Measurements from ENCODE around the gene SLC4A1.

SLC4A1 gene

GRCh38 chr17:44284024-44284400 lies 16.1 kb upstream of the SLC4A1 start:
- DNase-seq (ENCODE audit: low read depth in 1 of 2, low spot score in 1 of 2): no peak

- no peak for DNase-seq (ENCODE audit: low read depth in 1 of 2, low spot score in 1 of 2)
Observed at GRCh38 chr17:44283344-44284023, 15.5 kb upstream of the SLC4A1 start.

- no peak for DNase-seq (ENCODE audit: low read depth in 1 of 2, low spot score in 1 of 2)
Observed at GRCh38 chr17:44282264-44282663, 14.3 kb upstream of the SLC4A1 start.

- no peak for DNase-seq (ENCODE audit: low read depth in 1 of 2, low spot score in 1 of 2)
Observed at GRCh38 chr17:44281570-44281969, 13.6 kb upstream of the SLC4A1 start.

GRCh38 chr17:44280392-44280937 lies 12.5 kb upstream of the SLC4A1 start:
- DNase-seq (ENCODE audit: low read depth in 1 of 2, low spot score in 1 of 2): no peak

- no peak for DNase-seq (ENCODE audit: low read depth in 1 of 2, low spot score in 1 of 2)
Observed at GRCh38 chr17:44279666-44280391, 11.9 kb upstream of the SLC4A1 start.

GRCh38 chr17:44279346-44279665 lies 11.4 kb upstream of the SLC4A1 start:
- DNase-seq (ENCODE audit: low read depth in 1 of 2, low spot score in 1 of 2): no peak

- no peak for DNase-seq (ENCODE audit: low read depth in 1 of 2, low spot score in 1 of 2)
Observed at GRCh38 chr17:44277976-44278375, 10.0 kb upstream of the SLC4A1 start.

GRCh38 chr17:44273607-44274006 lies 5.7 kb upstream of the SLC4A1 start:
- no peak for DNase-seq (ENCODE audit: low read depth in 1 of 2, low spot score in 1 of 2)

GRCh38 chr17:44272954-44273353 lies 5.0 kb upstream of the SLC4A1 start:
- DNase-seq (ENCODE audit: low read depth in 1 of 2, low spot score in 1 of 2): no peak

- DNase-seq (ENCODE audit: low read depth in 1 of 2, low spot score in 1 of 2): no peak
Observed at GRCh38 chr17:44272321-44272951, 4.5 kb upstream of the SLC4A1 start.

- no peak for DNase-seq (ENCODE audit: low read depth in 1 of 2, low spot score in 1 of 2)
Observed at GRCh38 chr17:44269535-44270240, 1.8 kb upstream of the SLC4A1 start.

- DNase-seq (ENCODE audit: low read depth in 1 of 2, low spot score in 1 of 2): no peak
Observed at GRCh38 chr17:44268709-44269534, 987 bp upstream of the SLC4A1 start.

- DNase-seq (ENCODE audit: low read depth in 1 of 2, low spot score in 1 of 2): no peak
Observed at GRCh38 chr17:44267165-44267455, 825 bp downstream of the SLC4A1 start.

- no peak for DNase-seq (ENCODE audit: low read depth in 1 of 2, low spot score in 1 of 2)
Observed at GRCh38 chr17:44266402-44267164, 1.4 kb downstream of the SLC4A1 start.

- DNase-seq (ENCODE audit: low read depth in 1 of 2, low spot score in 1 of 2): no peak
Observed at GRCh38 chr17:44263345-44263902, 4.5 kb downstream of the SLC4A1 start.

- DNase-seq (ENCODE audit: low read depth in 1 of 2, low spot score in 1 of 2): no peak
Observed at GRCh38 chr17:44262654-44263225, 5.2 kb downstream of the SLC4A1 start.

- no peak for DNase-seq (ENCODE audit: low read depth in 1 of 2, low spot score in 1 of 2)
Observed at GRCh38 chr17:44260296-44260695, 7.6 kb downstream of the SLC4A1 start.

GRCh38 chr17:44258811-44259351 lies 9.1 kb downstream of the SLC4A1 start:
- DNase-seq (ENCODE audit: low read depth in 1 of 2, low spot score in 1 of 2): no peak
